WERI-Rb-1 (cell line): ENCODE measurements around the gene VAV3.

Experiments used
- DNase-seq: peaks from one replicate; pipeline ENCODE4 v3.0.0-alpha.2; 2020
- H3K27ac ChIP-seq: fragments of 250-450 bp; sonication (Bioruptor Pico); 2 replicates; pipeline ENCODE4 v1.5.1; 2020; ENCODE audit warnings: mild to moderate bottlenecking, moderate library complexity
- H3K27me3 ChIP-seq: fragments of 250-450 bp; sonication (Bioruptor Pico); 2 replicates; pipeline ENCODE4 v1.5.1; 2021; ENCODE audit warnings: mild to moderate bottlenecking, low read depth, moderate library complexity; ENCODE audit not compliant: insufficient read depth, severe bottlenecking
- H3K36me3 ChIP-seq: fragments of 250-450 bp; sonication (Bioruptor Pico); 2 replicates; pipeline ENCODE4 v1.5.1; 2020; ENCODE audit warnings: mild to moderate bottlenecking, moderate library complexity
- H3K4me3 ChIP-seq: 2 replicates; pipeline ENCODE4 v1.5.1; 2011; ENCODE audit warnings: low read depth, mild to moderate bottlenecking, control low read depth, low read length
- H3K9me3 ChIP-seq: fragments of 250-450 bp; sonication (Bioruptor Pico); 2 replicates; pipeline ENCODE4 v1.5.1; 2021; ENCODE audit warnings: mild to moderate bottlenecking, moderate library complexity; ENCODE audit not compliant: severe bottlenecking
- CTCF ChIP-seq: IDR thresholded peaks from 2 replicates; pipeline ENCODE4 v1.5.1; 2011; ENCODE audit warnings: low read depth, mild to moderate bottlenecking, control low read depth, inconsistent platforms, low read length

Gene VAV3

GRCh38 chr1:107954126-107954525 is 10.9 kb downstream of the VAV3 start:
- H3K36me3 ChIP-seq, result no peaks in the 10 kb centered on the region
- H3K27me3 ChIP-seq, result no peaks in the 10 kb centered on the region
- TF ChIP-seq CTCF, result no peak
- H3K4me3 ChIP-seq, result no peak overlapping the region
- H3K9me3 ChIP-seq, result no peaks in the 10 kb centered on the region
- no peak overlapping the region for H3K27ac ChIP-seq
- no peak for DNase-seq

GRCh38 chr1:107953556-107953955 is 11.4 kb downstream of the VAV3 start:
- no peaks in the 10 kb centered on the region for H3K36me3 ChIP-seq
- no peak overlapping the region for H3K27ac ChIP-seq
- TF ChIP-seq CTCF, result no peak
- H3K27me3 ChIP-seq, result no peaks in the 10 kb centered on the region
- no peak overlapping the region for H3K4me3 ChIP-seq
- H3K9me3 ChIP-seq, result no peaks in the 10 kb centered on the region
- DNase-seq, result no peak

GRCh38 chr1:107952989-107953388 is 12.0 kb downstream of the VAV3 start:
- Histone ChIP-seq H3K27ac (no peak overlapping the region), H3K36me3 (no peaks in the 10 kb centered on the region), H3K27me3 (no peaks in the 10 kb centered on the region), H3K9me3 (no peaks in the 10 kb centered on the region), H3K4me3 (no peak overlapping the region)
- TF ChIP-seq CTCF, result no peak
- DNase-seq, result no peak

GRCh38 chr1:107950464-107950863 is 14.5 kb downstream of the VAV3 start:
- TF ChIP-seq CTCF, result no peak
- Histone ChIP-seq H3K27me3 (no peaks in the 10 kb centered on the region), H3K36me3 (no peaks in the 10 kb centered on the region), H3K27ac (no peak overlapping the region), H3K4me3 (no peak overlapping the region), H3K9me3 (no peaks in the 10 kb centered on the region)
- no peak for DNase-seq

GRCh38 chr1:107949467-107950253 is 15.3 kb downstream of the VAV3 start:
- no peaks in the 10 kb centered on the region for H3K27me3 ChIP-seq
- DNase-seq, result no peak
- H3K27ac ChIP-seq, result no peak overlapping the region
- no peak overlapping the region for H3K4me3 ChIP-seq
- TF ChIP-seq CTCF, result no peak
- no peaks in the 10 kb centered on the region for H3K9me3 ChIP-seq
- no peaks in the 10 kb centered on the region for H3K36me3 ChIP-seq

DNA sequence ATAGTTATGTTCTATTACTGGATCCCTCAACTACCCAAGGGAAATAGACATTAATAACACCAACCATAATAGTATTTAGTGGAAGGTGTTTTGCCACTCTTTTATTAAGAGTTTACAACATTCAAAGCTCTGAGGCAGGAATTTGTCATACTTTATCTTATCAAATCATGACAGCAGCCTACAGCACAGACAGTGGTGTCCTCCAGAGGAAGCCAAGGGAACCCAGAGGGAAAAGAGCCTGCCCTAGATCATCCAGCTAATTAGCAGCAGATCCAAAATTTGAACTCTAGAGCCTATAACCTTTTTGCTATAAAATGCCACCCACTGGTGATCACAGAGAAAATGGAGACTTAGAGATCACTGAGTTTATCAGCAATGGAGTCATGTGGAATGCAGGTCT is 18.2 kb downstream of the VAV3 start:
- DNase-seq, result no peak
- Histone ChIP-seq H3K9me3 (no peaks in the 10 kb centered on the region), H3K36me3 (no peaks in the 10 kb centered on the region), H3K4me3 (no peak overlapping the region), H3K27ac (no peak overlapping the region), H3K27me3 (no peaks in the 10 kb centered on the region)
- TF ChIP-seq CTCF, result no peak
